ENCODE data around the gene DLX3. TPM values are rescaled to one million over a fixed set of nuclear protein-coding genes. Genes with fewer than 3 reads are reported as not detected.
A peak's percentile ranks its signal among the peaks of the same experiment; 100 is the strongest.

DLX3 gene
- polyA plus RNA-seq, 2 donors: 2.9 to 3.0 TPM

GRCh38 chr17:49993423-49994060 lies 1.5 kb downstream of the DLX3 start:
- H3K36me3 ChIP-seq (ENCODE audit: control insufficient read depth in 2 of 2, insufficient read depth in 2 of 2, low read length in 1 of 2): peaks cover 0 to 2% of the 10 kb centered on the region in 2 donors
- WGBS, 2 donors: 1 to 3% methylated on average over 50 to 77 of the region's 77 CpGs
- H3K4me3 ChIP-seq (ENCODE audit: low read depth in 1 of 2, low read length in 2 of 2): peak overlapping the region; percentile 55 to 56
- peaks cover 10 to 33% of the 10 kb centered on the region in 2 donors for H3K4me1 ChIP-seq (ENCODE audit: control insufficient read depth in 2 of 2, insufficient read depth in 2 of 2, low read length in 1 of 2)
- no peaks in the 10 kb centered on the region for H3K9me3 ChIP-seq (ENCODE audit: control insufficient read depth in 2 of 2, insufficient read depth in 1 of 2, low read depth in 1 of 2, low read length in 1 of 2)
- H3K27me3 ChIP-seq (ENCODE audit: control insufficient read depth in 1 of 2, insufficient read depth in 2 of 2, low read length in 2 of 2): peaks cover 0 to 6% of the 10 kb centered on the region in 2 donors
- H3K27ac ChIP-seq (ENCODE audit: low read depth in 2 of 2, low read length in 1 of 2): peak overlapping the region in 1 of 2 donors; percentile 3

GRCh38 chr17:49992933-49993422 lies 2.0 kb downstream of the DLX3 start:
- peaks cover 13 to 35% of the 10 kb centered on the region in 2 donors for H3K4me1 ChIP-seq (ENCODE audit: control insufficient read depth in 2 of 2, insufficient read depth in 2 of 2, low read length in 1 of 2)
- WGBS, 2 donors: 15 to 26% methylated on average over 17 to 23 of the region's 23 CpGs
- no peaks in the 10 kb centered on the region for H3K9me3 ChIP-seq (ENCODE audit: control insufficient read depth in 2 of 2, insufficient read depth in 1 of 2, low read depth in 1 of 2, low read length in 1 of 2)
- H3K36me3 ChIP-seq (ENCODE audit: control insufficient read depth in 2 of 2, insufficient read depth in 2 of 2, low read length in 1 of 2): peaks cover 0 to 2% of the 10 kb centered on the region in 2 donors
- H3K4me3 ChIP-seq (ENCODE audit: low read depth in 1 of 2, low read length in 2 of 2): peak overlapping the region; percentile 55 to 56
- H3K27me3 ChIP-seq (ENCODE audit: control insufficient read depth in 1 of 2, insufficient read depth in 2 of 2, low read length in 2 of 2): peaks cover 0 to 6% of the 10 kb centered on the region in 2 donors
- H3K27ac ChIP-seq (ENCODE audit: low read depth in 2 of 2, low read length in 1 of 2): no peak overlapping the region

- H3K4me1 ChIP-seq (ENCODE audit: control insufficient read depth in 2 of 2, insufficient read depth in 2 of 2, low read length in 1 of 2): peaks cover 17 to 35% of the 10 kb centered on the region in 2 donors
- H3K27ac ChIP-seq (ENCODE audit: low read depth in 2 of 2, low read length in 1 of 2): no peak overlapping the region
- H3K4me3 ChIP-seq (ENCODE audit: low read depth in 1 of 2, low read length in 2 of 2): peak overlapping the region in 1 of 2 donors; percentile 55
- H3K27me3 ChIP-seq (ENCODE audit: control insufficient read depth in 1 of 2, insufficient read depth in 2 of 2, low read length in 2 of 2): peaks cover 0 to 6% of the 10 kb centered on the region in 2 donors
- H3K9me3 ChIP-seq (ENCODE audit: control insufficient read depth in 2 of 2, insufficient read depth in 1 of 2, low read depth in 1 of 2, low read length in 1 of 2): no peaks in the 10 kb centered on the region
- H3K36me3 ChIP-seq (ENCODE audit: control insufficient read depth in 2 of 2, insufficient read depth in 2 of 2, low read length in 1 of 2): peaks cover 0 to 2% of the 10 kb centered on the region in 2 donors
- WGBS, 2 donors: 62 to 69% methylated on average over 13 of the region's 13 CpGs
These were observed 2.7 kb downstream of the DLX3 start for GRCh38 chr17:49992191-49992932.

GRCh38 chr17:49991409-49991808 lies 3.6 kb downstream of the DLX3 start:
- Histone ChIP-seq H3K27ac (ENCODE audit: low read depth in 2 of 2, low read length in 1 of 2) (no peak overlapping the region), H3K36me3 (ENCODE audit: control insufficient read depth in 2 of 2, insufficient read depth in 2 of 2, low read length in 1 of 2) (peaks cover 0 to 2% of the 10 kb centered on the region in 2 donors), H3K27me3 (ENCODE audit: control insufficient read depth in 1 of 2, insufficient read depth in 2 of 2, low read length in 2 of 2) (peaks cover 0 to 6% of the 10 kb centered on the region in 2 donors), H3K4me1 (ENCODE audit: control insufficient read depth in 2 of 2, insufficient read depth in 2 of 2, low read length in 1 of 2) (peaks cover 12 to 28% of the 10 kb centered on the region in 2 donors), H3K9me3 (ENCODE audit: control insufficient read depth in 2 of 2, insufficient read depth in 1 of 2, low read depth in 1 of 2, low read length in 1 of 2) (no peaks in the 10 kb centered on the region), H3K4me3 (ENCODE audit: low read depth in 1 of 2, low read length in 2 of 2) (no peak overlapping the region)
- WGBS, 2 donors: 76 to 84% methylated on average over 14 of the region's 14 CpGs

GRCh38 chr17:49990921-49991320 lies 4.1 kb downstream of the DLX3 start:
- Histone ChIP-seq H3K36me3 (ENCODE audit: control insufficient read depth in 2 of 2, insufficient read depth in 2 of 2, low read length in 1 of 2) (peaks cover 0 to 2% of the 10 kb centered on the region in 2 donors), H3K27me3 (ENCODE audit: control insufficient read depth in 1 of 2, insufficient read depth in 2 of 2, low read length in 2 of 2) (peaks cover 0 to 6% of the 10 kb centered on the region in 2 donors), H3K27ac (ENCODE audit: low read depth in 2 of 2, low read length in 1 of 2) (no peak overlapping the region), H3K9me3 (ENCODE audit: control insufficient read depth in 2 of 2, insufficient read depth in 1 of 2, low read depth in 1 of 2, low read length in 1 of 2) (no peaks in the 10 kb centered on the region), H3K4me1 (ENCODE audit: control insufficient read depth in 2 of 2, insufficient read depth in 2 of 2, low read length in 1 of 2) (peaks cover 11 to 26% of the 10 kb centered on the region in 2 donors), H3K4me3 (ENCODE audit: low read depth in 1 of 2, low read length in 2 of 2) (no peak overlapping the region)
- 77 to 84% methylated on average over 8 of the region's 8 CpGs for WGBS, 2 donors

DNA sequence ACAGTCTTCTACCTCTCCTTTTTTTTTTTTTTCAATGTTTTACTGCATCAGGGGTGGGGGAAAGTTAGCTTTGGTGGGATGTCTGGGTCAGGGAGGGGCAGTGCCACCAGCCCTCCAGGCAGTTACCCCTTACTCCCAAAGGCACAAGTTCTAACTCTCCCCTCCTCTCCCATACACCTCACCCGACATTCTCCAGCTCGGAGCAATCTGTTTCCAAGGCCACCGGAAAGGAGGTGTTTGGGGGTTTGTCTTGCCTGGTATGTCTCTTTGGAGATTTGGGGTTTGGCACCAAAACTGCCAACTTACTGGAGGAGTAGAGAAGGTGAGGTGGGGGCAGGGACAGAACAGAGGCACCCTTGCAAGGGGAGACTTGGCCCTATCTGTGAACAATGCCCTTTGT lies 4.7 kb downstream of the DLX3 start:
- WGBS, 2 donors: 40% methylated on average over 3 of the region's 3 CpGs
- Histone ChIP-seq H3K27ac (ENCODE audit: low read depth in 2 of 2, low read length in 1 of 2) (no peak overlapping the region), H3K36me3 (ENCODE audit: control insufficient read depth in 2 of 2, insufficient read depth in 2 of 2, low read length in 1 of 2) (peaks cover 0 to 2% of the 10 kb centered on the region in 2 donors), H3K4me3 (ENCODE audit: low read depth in 1 of 2, low read length in 2 of 2) (no peak overlapping the region), H3K9me3 (ENCODE audit: control insufficient read depth in 2 of 2, insufficient read depth in 1 of 2, low read depth in 1 of 2, low read length in 1 of 2) (no peaks in the 10 kb centered on the region), H3K27me3 (ENCODE audit: control insufficient read depth in 1 of 2, insufficient read depth in 2 of 2, low read length in 2 of 2) (peaks cover 0 to 4% of the 10 kb centered on the region in 2 donors), H3K4me1 (ENCODE audit: control insufficient read depth in 2 of 2, insufficient read depth in 2 of 2, low read length in 1 of 2) (peaks cover 11 to 23% of the 10 kb centered on the region in 2 donors)

DNA sequence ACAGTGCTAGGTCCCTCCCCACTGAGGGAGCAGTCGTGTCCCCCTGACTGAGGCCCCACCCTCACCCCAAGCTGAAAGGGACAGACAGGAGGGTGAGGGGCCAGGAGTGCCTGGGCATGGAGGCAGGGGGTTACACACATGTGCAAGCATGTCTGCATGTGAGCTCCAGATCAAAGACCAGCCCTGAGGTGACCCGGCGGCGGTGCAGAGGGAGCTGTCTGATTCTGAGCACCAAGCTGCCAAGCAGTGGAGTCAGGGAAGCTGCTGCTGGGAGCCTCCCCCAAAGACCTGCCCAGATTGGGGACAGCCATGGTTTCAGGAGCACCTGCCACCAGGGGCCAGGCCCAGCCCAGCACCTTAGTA lies 5.5 kb downstream of the DLX3 start:
- Histone ChIP-seq H3K4me3 (ENCODE audit: low read depth in 1 of 2, low read length in 2 of 2) (no peak overlapping the region), H3K36me3 (ENCODE audit: control insufficient read depth in 2 of 2, insufficient read depth in 2 of 2, low read length in 1 of 2) (peaks cover 0 to 2% of the 10 kb centered on the region in 2 donors), H3K4me1 (ENCODE audit: control insufficient read depth in 2 of 2, insufficient read depth in 2 of 2, low read length in 1 of 2) (peaks cover 10 to 18% of the 10 kb centered on the region in 2 donors), H3K27me3 (ENCODE audit: control insufficient read depth in 1 of 2, insufficient read depth in 2 of 2, low read length in 2 of 2) (peaks cover 0 to 3% of the 10 kb centered on the region in 2 donors), H3K9me3 (ENCODE audit: control insufficient read depth in 2 of 2, insufficient read depth in 1 of 2, low read depth in 1 of 2, low read length in 1 of 2) (no peaks in the 10 kb centered on the region), H3K27ac (ENCODE audit: low read depth in 2 of 2, low read length in 1 of 2) (no peak overlapping the region)
- WGBS, 2 donors: 41 to 80% methylated on average over 4 of the region's 4 CpGs

- 11 to 12% methylated on average over 16 to 17 of the region's 17 CpGs for WGBS, 2 donors
- H3K4me1 ChIP-seq (ENCODE audit: control insufficient read depth in 2 of 2, insufficient read depth in 2 of 2, low read length in 1 of 2): peaks cover 7 to 15% of the 10 kb centered on the region in 2 donors
- H3K27me3 ChIP-seq (ENCODE audit: control insufficient read depth in 1 of 2, insufficient read depth in 2 of 2, low read length in 2 of 2): peaks cover 0 to 3% of the 10 kb centered on the region in 2 donors
These were observed 7.2 kb downstream of the DLX3 start for GRCh38 chr17:49987681-49988441.

DNA sequence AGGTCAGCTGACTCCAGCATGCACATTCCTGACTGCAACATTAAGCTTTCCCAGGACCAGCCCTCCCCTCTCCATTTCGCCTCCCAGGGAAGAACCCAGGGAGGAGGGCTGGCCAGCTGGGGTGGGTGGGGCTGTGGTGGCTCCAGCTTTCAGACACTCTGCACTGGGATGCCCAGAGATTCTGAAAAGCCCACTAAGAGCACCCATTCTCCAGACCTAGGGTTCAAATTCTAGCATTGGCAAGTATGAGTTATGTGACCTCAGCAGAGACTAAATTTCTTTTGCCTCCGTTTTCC lies 7.8 kb downstream of the DLX3 start:
- Histone ChIP-seq H3K27me3 (ENCODE audit: control insufficient read depth in 1 of 2, insufficient read depth in 2 of 2, low read length in 2 of 2) (no peaks in the 10 kb centered on the region), H3K9me3 (ENCODE audit: control insufficient read depth in 2 of 2, insufficient read depth in 1 of 2, low read depth in 1 of 2, low read length in 1 of 2) (no peaks in the 10 kb centered on the region), H3K4me3 (ENCODE audit: low read depth in 1 of 2, low read length in 2 of 2) (no peak overlapping the region), H3K4me1 (ENCODE audit: control insufficient read depth in 2 of 2, insufficient read depth in 2 of 2, low read length in 1 of 2) (peaks cover 7 to 11% of the 10 kb centered on the region in 2 donors), H3K36me3 (ENCODE audit: control insufficient read depth in 2 of 2, insufficient read depth in 2 of 2, low read length in 1 of 2) (peaks cover 0 to 2% of the 10 kb centered on the region in 2 donors), H3K27ac (ENCODE audit: low read depth in 2 of 2, low read length in 1 of 2) (no peak overlapping the region)
- 35 to 45% methylated on average over 2 of the region's 2 CpGs for WGBS, 2 donors

More at GRCh38 chr17:49987681-49988441, 7.2 kb downstream of the DLX3 start:
- H3K4me3 ChIP-seq (ENCODE audit: low read depth in 1 of 2, low read length in 2 of 2): no peak overlapping the region
- peaks cover 0 to 2% of the 10 kb centered on the region in 2 donors for H3K36me3 ChIP-seq (ENCODE audit: control insufficient read depth in 2 of 2, insufficient read depth in 2 of 2, low read length in 1 of 2)
- no peaks in the 10 kb centered on the region for H3K9me3 ChIP-seq (ENCODE audit: control insufficient read depth in 2 of 2, insufficient read depth in 1 of 2, low read depth in 1 of 2, low read length in 1 of 2)
- H3K27ac ChIP-seq (ENCODE audit: low read depth in 2 of 2, low read length in 1 of 2): no peak overlapping the region

Measured in esophagus (tissue), 2 donors.